SK-N-SH treated with all-trans-retinoic acid at 6 μM for 48 hours (cell line): ENCODE measurements around the gene MYO3B.

ENCODE experiments used
- ATAC-seq: fragments of 200-7000 bp; cut with Tn5 transposase; 3 replicates; pipeline ENCODE4 v1.9.1; 2020; ENCODE audit warnings: mild to moderate bottlenecking, moderate library complexity
- ARNTL ChIP-seq: fragments of 450-650 bp; formaldehyde crosslinking; IDR thresholded peaks from 2 replicates; pipeline ENCODE4 v1.5.0; 2020; ENCODE audit warnings: low read depth, mild to moderate bottlenecking, moderate library complexity, borderline replicate concordance
- BACH2 ChIP-seq: fragments of 250-450 bp; sonication (Bioruptor Pico); IDR thresholded peaks from 2 replicates; pipeline ENCODE4 v1.9.0; 2021; ENCODE audit warnings: mild to moderate bottlenecking, borderline replicate concordance
- CREB5 ChIP-seq: fragments of 250-450 bp; sonication (Bioruptor Pico); IDR thresholded peaks from 2 replicates; pipeline ENCODE4 v1.5.1; 2020; ENCODE audit warnings: low read depth, mild to moderate bottlenecking, moderate library complexity
- CSDC2 ChIP-seq: fragments of 250-450 bp; sonication (Bioruptor Pico); IDR thresholded peaks from 2 replicates; pipeline ENCODE4 v1.5.0; 2020; ENCODE audit warnings: mild to moderate bottlenecking, moderate library complexity
- CSRNP3 ChIP-seq: fragments of 250-450 bp; sonication (Bioruptor Pico); IDR thresholded peaks from 2 replicates; pipeline ENCODE4 v1.5.1; 2021; ENCODE audit warnings: mild to moderate bottlenecking, moderate library complexity
- ESRRG ChIP-seq: fragments of 250-450 bp; sonication (Bioruptor Pico); IDR thresholded peaks from 2 replicates; pipeline ENCODE4 v1.6.1; 2021; ENCODE audit warnings: mild to moderate bottlenecking
- GLIS3 ChIP-seq: fragments of 250-450 bp; sonication (Bioruptor Pico); IDR thresholded peaks from 2 replicates; pipeline ENCODE4 v1.5.0; 2020; ENCODE audit warnings: mild to moderate bottlenecking, moderate library complexity
- ISL1 ChIP-seq: fragments of 250-450 bp; sonication (Bioruptor Pico); IDR thresholded peaks from 2 replicates; pipeline ENCODE4 v2.1.2; 2022; ENCODE audit warnings: mild to moderate bottlenecking, moderate library complexity
- OSR1 ChIP-seq: fragments of 250-450 bp; sonication (Bioruptor Pico); IDR thresholded peaks from 2 replicates; pipeline ENCODE4 v1.8.0; 2022; ENCODE audit warnings: moderate library complexity, mild to moderate bottlenecking, inconsistent platforms
- PPARA ChIP-seq: fragments of 250-450 bp; sonication (Bioruptor Pico); IDR thresholded peaks from 2 replicates; pipeline ENCODE4 v1.5.0; 2020; ENCODE audit warnings: mild to moderate bottlenecking, borderline replicate concordance
- RARB ChIP-seq: fragments of 250-450 bp; sonication (Bioruptor Pico); IDR thresholded peaks from 2 replicates; pipeline ENCODE4 v1.8.0; 2021; ENCODE audit warnings: mild to moderate bottlenecking, moderate library complexity
- SNAI2 ChIP-seq: fragments of 250-450 bp; sonication (Bioruptor Pico); IDR thresholded peaks from 2 replicates; pipeline ENCODE4 v1.5.0; 2020; ENCODE audit warnings: mild to moderate bottlenecking, moderate library complexity
- TCF4 ChIP-seq: fragments of 250-450 bp; sonication (Bioruptor Pico); IDR thresholded peaks from 2 replicates; pipeline ENCODE4 v1.8.0; 2021; ENCODE audit warnings: mild to moderate bottlenecking, moderate library complexity, borderline replicate concordance
- TOX ChIP-seq: fragments of 250-450 bp; sonication (Bioruptor Pico); IDR thresholded peaks from 2 replicates; pipeline ENCODE4 v1.8.0; 2021; ENCODE audit warnings: mild to moderate bottlenecking, moderate library complexity, borderline replicate concordance
- TSHZ2 ChIP-seq: fragments of 250-450 bp; sonication (Bioruptor Pico); IDR thresholded peaks from 2 replicates; pipeline ENCODE4 v1.5.0; 2020; ENCODE audit warnings: mild to moderate bottlenecking, moderate library complexity
- ZC3H10 ChIP-seq: fragments of 250-450 bp; sonication (Bioruptor Pico); IDR thresholded peaks from 2 replicates; pipeline ENCODE4 v1.5.1; 2021; ENCODE audit warnings: mild to moderate bottlenecking, moderate library complexity
- ZFP3 ChIP-seq: fragments of 250-450 bp; sonication (Bioruptor Pico); IDR thresholded peaks from 2 replicates; pipeline ENCODE4 v1.5.0; 2020; ENCODE audit warnings: mild to moderate bottlenecking, moderate library complexity
- ZFP30 ChIP-seq: fragments of 450-650 bp; formaldehyde crosslinking; IDR thresholded peaks from 2 replicates; pipeline ENCODE4 v1.5.0; 2022; ENCODE audit warnings: mild to moderate bottlenecking, moderate library complexity
- ZNF565 ChIP-seq: fragments of 450-650 bp; formaldehyde crosslinking; conservative IDR thresholded peaks from 2 replicates; pipeline ENCODE4 v1.5.0; 2020; ENCODE audit warnings: low read depth, mild to moderate bottlenecking, moderate library complexity
- ZNF70 ChIP-seq: fragments of 450-650 bp; formaldehyde crosslinking; IDR thresholded peaks from 2 replicates; pipeline ENCODE4 v1.5.0; 2020; ENCODE audit warnings: mild to moderate bottlenecking, moderate library complexity
- ZNF8 ChIP-seq: fragments of 450-650 bp; formaldehyde crosslinking; IDR thresholded peaks from 2 replicates; pipeline ENCODE4 v1.5.0; 2020; ENCODE audit warnings: mild to moderate bottlenecking, moderate library complexity
- TF ChIP-seq, protein P1 (sequence below): fragments of 250-450 bp; sonication (Bioruptor Pico); IDR thresholded peaks from 2 replicates; pipeline ENCODE4 v1.8.0; 2020; ENCODE audit warnings: mild to moderate bottlenecking, moderate library complexity, borderline replicate concordance
- TF ChIP-seq, protein P2 (sequence below): fragments of 250-450 bp; sonication (Bioruptor Pico); IDR thresholded peaks from 2 replicates; pipeline ENCODE4 v1.8.0; 2021; ENCODE audit warnings: low read depth, mild to moderate bottlenecking, moderate library complexity, borderline replicate concordance

MYO3B gene

GRCh38 chr2:170339322-170339721, 161.4 kb downstream of the MYO3B start:
- no peak for ATAC-seq

DNA sequence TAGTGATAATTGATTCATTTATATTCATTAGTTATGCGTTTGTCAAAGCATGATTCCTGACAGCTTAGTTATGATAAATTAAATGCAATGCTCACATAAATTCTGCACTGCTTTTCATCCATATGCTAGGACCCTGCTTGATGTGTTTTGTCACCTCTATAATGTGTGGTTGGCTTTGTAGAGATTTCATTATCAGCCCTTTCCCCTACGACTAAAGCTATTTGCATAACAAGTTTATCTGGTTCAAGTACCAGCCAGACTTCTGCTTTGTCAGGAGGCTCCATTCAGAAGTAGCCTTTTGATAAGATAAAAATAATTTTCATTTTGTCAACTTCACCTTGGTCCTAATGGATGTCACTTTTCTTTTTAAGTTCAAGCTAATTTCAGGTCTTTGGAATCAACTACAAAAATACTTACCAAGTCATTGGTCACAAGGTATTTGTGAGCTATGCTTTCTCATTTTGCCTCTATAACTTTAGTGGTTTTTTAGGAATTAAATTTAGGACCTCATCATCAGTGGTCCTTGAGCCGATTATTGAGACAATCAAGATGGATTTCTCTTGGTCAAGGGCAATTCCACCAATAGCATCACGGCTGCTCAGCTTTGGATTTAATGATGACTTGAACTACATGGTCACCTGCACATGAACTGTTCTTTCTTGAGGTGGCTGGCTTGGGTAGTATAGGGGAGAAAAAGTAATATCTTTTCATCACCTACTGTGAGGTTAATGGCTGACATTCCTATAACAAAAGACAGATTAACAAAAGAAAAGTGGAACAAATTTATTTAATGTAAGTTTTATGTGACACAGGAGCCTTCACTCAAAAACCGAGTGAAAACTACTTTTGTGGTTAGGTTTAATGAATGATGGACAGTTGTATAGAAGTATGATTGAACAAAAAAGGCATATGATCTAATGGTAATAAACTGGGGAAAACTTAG, 162.1 kb downstream of the MYO3B start:
- no peak for ATAC-seq
- TF ChIP-seq PPARA (no peak), OSR1 (no peak), CSDC2 (no peak), ZC3H10 (CRISPR knock-in tag) (no peak), ARNTL (no peak), CREB5 (CRISPR knock-in tag) (no peak), ZNF565 (no peak), ZFP3 (CRISPR knock-in tag) (no peak), RARB (CRISPR knock-in tag) (no peak), TSHZ2 (no peak), ISL1 (no peak), ZNF8 (CRISPR knock-in tag) (no peak), ESRRG (no peak), GLIS3 (no peak), BACH2 (CRISPR knock-in tag) (no peak), TOX (CRISPR knock-in tag) (no peak)
- TF ChIP-seq, protein P1, sequence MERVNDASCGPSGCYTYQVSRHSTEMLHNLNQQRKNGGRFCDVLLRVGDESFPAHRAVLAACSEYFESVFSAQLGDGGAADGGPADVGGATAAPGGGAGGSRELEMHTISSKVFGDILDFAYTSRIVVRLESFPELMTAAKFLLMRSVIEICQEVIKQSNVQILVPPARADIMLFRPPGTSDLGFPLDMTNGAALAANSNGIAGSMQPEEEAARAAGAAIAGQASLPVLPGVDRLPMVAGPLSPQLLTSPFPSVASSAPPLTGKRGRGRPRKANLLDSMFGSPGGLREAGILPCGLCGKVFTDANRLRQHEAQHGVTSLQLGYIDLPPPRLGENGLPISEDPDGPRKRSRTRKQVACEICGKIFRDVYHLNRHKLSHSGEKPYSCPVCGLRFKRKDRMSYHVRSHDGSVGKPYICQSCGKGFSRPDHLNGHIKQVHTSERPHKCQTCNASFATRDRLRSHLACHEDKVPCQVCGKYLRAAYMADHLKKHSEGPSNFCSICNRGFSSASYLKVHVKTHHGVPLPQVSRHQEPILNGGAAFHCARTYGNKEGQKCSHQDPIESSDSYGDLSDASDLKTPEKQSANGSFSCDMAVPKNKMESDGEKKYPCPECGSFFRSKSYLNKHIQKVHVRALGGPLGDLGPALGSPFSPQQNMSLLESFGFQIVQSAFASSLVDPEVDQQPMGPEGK (CRISPR knock-in tag), result no peak

More at GRCh38 chr2:170339322-170339721, 161.4 kb downstream of the MYO3B start:
- TF ChIP-seq TOX (CRISPR knock-in tag), result no peak
- no peak for TF ChIP-seq ARNTL
- no peak for TF ChIP-seq ZFP30 (CRISPR knock-in tag)
- no peak for TF ChIP-seq ZNF8 (CRISPR knock-in tag)
- TF ChIP-seq ESRRG, result no peak
- no peak for TF ChIP-seq GLIS3
- TF ChIP-seq ZNF70 (CRISPR knock-in tag), result no peak
- TF ChIP-seq CSDC2, result no peak
- TF ChIP-seq CSRNP3 (CRISPR knock-in tag), result no peak
- TF ChIP-seq ZC3H10 (CRISPR knock-in tag), result no peak
- TF ChIP-seq, protein P1 (CRISPR knock-in tag), result no peak
- TF ChIP-seq ZFP3 (CRISPR knock-in tag), result no peak
- TF ChIP-seq, protein P2, sequence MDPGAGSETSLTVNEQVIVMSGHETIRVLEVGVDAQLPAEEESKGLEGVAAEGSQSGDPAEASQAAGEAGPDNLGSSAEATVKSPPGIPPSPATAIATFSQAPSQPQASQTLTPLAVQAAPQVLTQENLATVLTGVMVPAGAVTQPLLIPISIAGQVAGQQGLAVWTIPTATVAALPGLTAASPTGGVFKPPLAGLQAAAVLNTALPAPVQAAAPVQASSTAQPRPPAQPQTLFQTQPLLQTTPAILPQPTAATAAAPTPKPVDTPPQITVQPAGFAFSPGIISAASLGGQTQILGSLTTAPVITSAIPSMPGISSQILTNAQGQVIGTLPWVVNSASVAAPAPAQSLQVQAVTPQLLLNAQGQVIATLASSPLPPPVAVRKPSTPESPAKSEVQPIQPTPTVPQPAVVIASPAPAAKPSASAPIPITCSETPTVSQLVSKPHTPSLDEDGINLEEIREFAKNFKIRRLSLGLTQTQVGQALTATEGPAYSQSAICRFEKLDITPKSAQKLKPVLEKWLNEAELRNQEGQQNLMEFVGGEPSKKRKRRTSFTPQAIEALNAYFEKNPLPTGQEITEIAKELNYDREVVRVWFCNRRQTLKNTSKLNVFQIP (CRISPR knock-in tag), result no peak
- no peak for TF ChIP-seq ZNF565
- TF ChIP-seq SNAI2 (CRISPR knock-in tag), result no peak
- TF ChIP-seq ISL1, result no peak
- TF ChIP-seq BACH2 (CRISPR knock-in tag), result no peak
- TF ChIP-seq TCF4 (CRISPR knock-in tag), result no peak
- no peak for TF ChIP-seq PPARA
